ENCODE results near the gene UCP2.
A peak's percentile ranks its signal among the peaks of the same experiment; 100 is the strongest.

UCP2 gene

DNA sequence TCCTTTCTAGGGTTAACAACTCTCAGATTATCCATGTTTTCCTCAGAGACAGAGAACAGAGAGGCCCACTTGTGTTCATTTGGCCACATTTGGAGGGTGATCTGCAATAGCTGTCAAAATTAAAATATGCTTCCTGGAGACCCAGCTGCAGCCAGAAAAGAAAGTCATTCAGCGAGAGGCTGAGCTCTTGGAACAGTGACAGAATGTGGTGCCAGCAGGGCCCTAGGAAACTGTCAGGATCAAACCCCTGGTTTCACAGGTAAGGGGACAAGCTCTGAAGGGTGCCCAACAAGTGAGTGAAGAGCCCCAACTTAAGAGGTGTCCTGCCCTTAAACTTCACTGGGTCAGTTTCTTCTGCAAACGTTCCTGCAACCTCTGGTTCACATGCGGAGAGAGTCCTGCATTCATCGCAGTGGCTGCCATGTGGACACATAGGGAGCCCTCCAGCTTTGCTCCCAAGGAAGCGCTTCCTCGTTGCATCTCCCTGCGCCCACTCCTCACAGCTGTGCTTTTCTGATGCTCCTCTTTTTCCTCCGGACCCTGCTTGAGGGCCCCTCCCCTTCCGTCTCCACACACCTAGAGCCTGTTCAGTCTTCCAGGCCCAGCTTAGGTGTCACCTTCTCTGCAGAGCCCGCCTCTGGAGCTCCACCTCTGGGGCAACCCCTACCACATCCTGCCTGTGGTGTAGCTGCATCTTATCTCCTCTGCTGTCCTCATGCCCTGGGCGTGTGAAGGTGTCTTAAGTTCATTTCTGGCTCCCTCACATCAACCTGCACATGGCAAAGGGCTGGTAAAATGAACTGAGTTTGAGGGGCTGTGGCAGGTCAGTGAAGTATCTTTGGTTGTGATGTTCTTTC is 22.3 kb upstream of the UCP2 start:
- H3K36me3 Mint-ChIP-seq (ENCODE audit: low read depth): peaks cover 23% of the 10 kb centered on the region
- H3K9me3 Mint-ChIP-seq: no peaks in the 10 kb centered on the region
- peak overlapping the region; percentile 21 for H3K4me3 Mint-ChIP-seq
- peak overlapping the region; percentile 91 for H3K27ac Mint-ChIP-seq
- H3K4me1 Mint-ChIP-seq (ENCODE audit: low read depth): peaks cover 70% of the 10 kb centered on the region
- no peaks in the 10 kb centered on the region for H3K27me3 Mint-ChIP-seq
- peak; percentile 78 for DNase-seq

DNA sequence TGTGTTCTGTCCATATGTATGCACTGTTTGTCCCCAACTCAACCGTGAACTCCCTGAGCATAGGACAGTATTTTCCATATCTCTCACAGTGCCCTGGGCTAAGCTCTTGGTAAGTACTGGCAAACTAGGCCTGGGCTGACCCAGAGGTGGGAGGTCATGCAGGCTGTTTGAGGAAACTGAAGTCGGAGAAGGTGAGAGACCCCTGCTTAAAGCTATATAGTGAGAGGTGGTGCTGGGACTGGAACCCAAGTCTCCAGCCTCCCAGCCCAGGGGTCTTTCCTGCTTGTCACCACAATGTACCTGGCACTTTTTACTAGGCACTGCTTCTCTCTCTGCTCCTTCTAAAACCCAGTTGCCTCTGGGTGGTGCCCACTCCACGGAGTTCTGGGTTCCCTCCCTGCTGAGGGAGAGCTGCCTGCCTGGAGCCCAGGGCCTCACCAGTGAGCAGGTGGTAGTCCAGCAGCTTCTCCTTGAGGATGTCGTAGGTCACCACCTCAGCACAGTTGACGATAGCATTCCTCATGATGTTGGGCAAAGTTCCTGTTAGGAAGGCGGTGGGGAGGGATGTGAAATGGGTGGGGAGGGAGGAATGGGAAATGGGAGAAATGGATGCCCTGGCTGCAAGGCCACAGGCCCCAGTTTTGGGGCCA is 21.5 kb upstream of the UCP2 start:
- peaks cover 73% of the 10 kb centered on the region for H3K4me1 Mint-ChIP-seq (ENCODE audit: low read depth)
- no peak overlapping the region for H3K4me3 Mint-ChIP-seq
- DNase-seq: no peak
- peak overlapping the region; percentile 7 for H3K27ac Mint-ChIP-seq
- no peaks in the 10 kb centered on the region for H3K9me3 Mint-ChIP-seq
- H3K36me3 Mint-ChIP-seq (ENCODE audit: low read depth): peaks cover 26% of the 10 kb centered on the region
- no peaks in the 10 kb centered on the region for H3K27me3 Mint-ChIP-seq

GRCh38 chr11:74002832-74003231 is 20.2 kb upstream of the UCP2 start:
- Mint-ChIP-seq H3K27ac (no peak overlapping the region), H3K36me3 (ENCODE audit: low read depth) (peaks cover 26% of the 10 kb centered on the region), H3K4me1 (ENCODE audit: low read depth) (peaks cover 68% of the 10 kb centered on the region), H3K4me3 (no peak overlapping the region), H3K9me3 (no peaks in the 10 kb centered on the region), H3K27me3 (no peaks in the 10 kb centered on the region)
- no peak for DNase-seq

GRCh38 chr11:74001822-74002286 is 19.2 kb upstream of the UCP2 start:
- Mint-ChIP-seq H3K27ac (no peak overlapping the region), H3K4me3 (no peak overlapping the region), H3K9me3 (no peaks in the 10 kb centered on the region), H3K36me3 (ENCODE audit: low read depth) (peaks cover 26% of the 10 kb centered on the region), H3K27me3 (no peaks in the 10 kb centered on the region), H3K4me1 (ENCODE audit: low read depth) (peaks cover 71% of the 10 kb centered on the region)
- DNase-seq: no peak

DNA sequence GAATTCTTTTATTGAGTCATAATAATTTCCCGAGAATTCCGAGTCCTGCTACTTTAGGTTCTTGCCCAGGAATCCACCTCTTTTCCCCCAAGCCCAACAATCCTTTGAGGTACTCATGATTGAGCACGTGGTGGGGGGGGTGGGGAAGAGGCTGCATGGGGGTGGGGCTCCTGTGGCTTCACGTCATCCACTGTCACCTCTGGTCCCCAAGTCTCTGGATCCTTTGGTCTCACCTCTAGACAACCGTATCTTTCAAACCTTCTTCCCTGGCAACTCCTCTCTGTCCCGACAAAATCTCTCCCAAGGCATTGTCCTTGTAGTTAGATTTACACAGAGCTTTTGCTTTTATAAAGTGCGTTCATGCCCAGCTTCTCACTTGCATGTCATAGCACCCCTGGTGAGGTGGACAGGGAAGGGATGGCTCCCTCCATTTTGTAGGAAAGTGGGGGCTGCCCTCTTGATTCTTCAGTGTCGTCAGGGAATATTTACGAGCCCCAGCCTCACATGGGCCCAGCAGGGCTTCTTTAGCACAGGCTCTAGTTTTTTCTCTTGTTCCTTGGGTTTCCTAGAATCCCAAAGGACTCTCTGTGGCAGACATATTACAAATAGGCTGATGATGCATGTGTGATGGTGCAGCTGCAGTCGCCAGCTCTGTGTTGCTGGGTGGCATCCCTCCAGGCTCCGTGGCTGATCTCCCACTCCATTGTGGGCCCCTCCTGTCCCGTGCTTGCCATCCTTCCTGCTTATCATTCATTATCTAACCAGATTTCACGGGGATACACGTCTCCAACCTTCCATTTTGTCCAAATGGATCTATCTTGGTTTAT is 17.9 kb upstream of the UCP2 start:
- Mint-ChIP-seq H3K9me3 (no peaks in the 10 kb centered on the region), H3K27ac (peak overlapping the region; percentile 65), H3K27me3 (no peaks in the 10 kb centered on the region), H3K4me3 (no peak overlapping the region), H3K4me1 (ENCODE audit: low read depth) (peaks cover 71% of the 10 kb centered on the region), H3K36me3 (ENCODE audit: low read depth) (peaks cover 26% of the 10 kb centered on the region)
- DNase-seq: no peak

DNA sequence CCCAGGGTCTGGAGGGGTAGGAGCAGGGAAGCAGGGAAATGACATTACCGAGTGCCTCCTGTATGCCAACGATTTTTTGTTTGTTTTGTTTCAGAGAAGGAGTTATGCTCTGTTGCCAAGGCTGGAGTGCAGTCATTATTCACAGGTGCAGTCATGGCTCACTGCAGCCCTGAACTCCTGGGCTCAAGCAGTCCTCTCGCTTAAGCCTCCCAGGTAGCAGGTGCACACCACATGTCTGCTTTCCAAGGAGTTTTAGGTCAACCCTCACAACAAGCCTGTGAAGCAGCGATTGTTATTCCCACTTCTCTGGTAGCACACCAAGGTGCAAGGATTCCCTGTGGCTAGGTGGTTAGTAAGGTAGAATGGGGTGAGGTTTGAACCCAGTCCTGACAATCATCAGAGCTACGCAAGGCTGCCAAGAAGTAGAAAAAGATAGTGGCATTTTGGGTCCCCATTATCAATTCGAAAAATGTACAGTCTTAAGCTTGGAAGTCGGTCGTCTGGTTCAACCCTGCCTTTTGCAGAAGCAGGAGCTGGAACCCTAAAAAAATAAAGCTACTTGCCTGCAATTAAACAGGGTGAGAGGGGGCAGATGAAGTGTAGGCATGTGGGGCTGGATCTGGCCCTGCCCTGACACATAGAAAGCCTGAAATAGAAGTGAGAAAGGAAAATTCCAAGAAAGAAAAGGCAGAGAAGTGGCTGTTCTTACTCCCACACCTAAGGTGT is 17.1 kb upstream of the UCP2 start:
- peaks cover 71% of the 10 kb centered on the region for H3K4me1 Mint-ChIP-seq (ENCODE audit: low read depth)
- DNase-seq: no peak
- H3K36me3 Mint-ChIP-seq (ENCODE audit: low read depth): peaks cover 26% of the 10 kb centered on the region
- no peaks in the 10 kb centered on the region for H3K9me3 Mint-ChIP-seq
- H3K27ac Mint-ChIP-seq: peak overlapping the region; percentile 65
- no peak overlapping the region for H3K4me3 Mint-ChIP-seq
- no peaks in the 10 kb centered on the region for H3K27me3 Mint-ChIP-seq

- Mint-ChIP-seq H3K4me1 (ENCODE audit: low read depth) (peaks cover 71% of the 10 kb centered on the region), H3K27me3 (no peaks in the 10 kb centered on the region), H3K4me3 (no peak overlapping the region), H3K36me3 (ENCODE audit: low read depth) (peaks cover 26% of the 10 kb centered on the region), H3K27ac (peak overlapping the region; percentile 65), H3K9me3 (no peaks in the 10 kb centered on the region)
- DNase-seq: no peak
These were observed 16.4 kb upstream of the UCP2 start for GRCh38 chr11:73998846-73999575.

DNA sequence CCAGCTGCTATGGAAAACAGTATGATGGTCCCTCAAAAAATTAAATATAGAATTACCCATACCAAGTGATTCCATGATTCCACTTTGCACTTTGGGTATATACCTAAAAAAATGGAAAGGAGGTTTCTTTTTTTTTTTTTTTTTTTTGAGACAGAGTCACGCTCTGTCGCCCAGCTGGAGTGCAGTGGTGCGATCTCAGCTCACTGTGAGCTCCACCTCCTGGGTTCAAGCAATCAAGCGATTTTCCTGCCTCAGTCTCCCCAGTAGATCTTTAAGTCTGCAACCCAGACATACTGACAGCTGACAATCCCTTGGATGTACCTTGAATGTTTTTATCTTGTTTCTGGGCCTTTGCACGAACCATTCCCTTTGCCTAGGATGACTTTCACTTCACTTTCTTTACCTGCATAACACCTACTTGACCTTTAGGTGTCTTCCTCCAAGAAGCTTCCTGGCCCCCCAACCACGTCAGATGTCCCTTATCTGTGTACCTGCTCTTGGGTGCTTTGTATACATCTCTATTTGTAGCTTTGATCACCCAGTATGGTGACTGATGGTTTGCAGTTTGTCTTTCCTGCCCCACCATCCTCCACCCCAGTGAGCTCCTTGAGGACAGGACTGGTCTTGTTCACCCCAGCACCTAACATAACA is 14.6 kb upstream of the UCP2 start:
- Mint-ChIP-seq H3K27ac (peak overlapping the region; percentile 56), H3K36me3 (ENCODE audit: low read depth) (peaks cover 10% of the 10 kb centered on the region), H3K9me3 (no peaks in the 10 kb centered on the region), H3K4me1 (ENCODE audit: low read depth) (peaks cover 73% of the 10 kb centered on the region), H3K27me3 (no peaks in the 10 kb centered on the region), H3K4me3 (no peak overlapping the region)
- no peak for DNase-seq

- no peaks in the 10 kb centered on the region for H3K9me3 Mint-ChIP-seq
These were observed 13.6 kb upstream of the UCP2 start for GRCh38 chr11:73996161-73996747.

GRCh38 chr11:73995731-73996130 is 13.1 kb upstream of the UCP2 start:
- Mint-ChIP-seq H3K27me3 (no peaks in the 10 kb centered on the region), H3K27ac (peak overlapping the region; percentile 92), H3K4me3 (peak overlapping the region; percentile 59), H3K36me3 (ENCODE audit: low read depth) (peaks cover 3% of the 10 kb centered on the region), H3K4me1 (ENCODE audit: low read depth) (peaks cover 81% of the 10 kb centered on the region), H3K9me3 (no peaks in the 10 kb centered on the region)
- DNase-seq: no peak

More at GRCh38 chr11:73996161-73996747, 13.6 kb upstream of the UCP2 start:
- peaks cover 7% of the 10 kb centered on the region for H3K36me3 Mint-ChIP-seq (ENCODE audit: low read depth)
- H3K27ac Mint-ChIP-seq: peak overlapping the region; percentile 92
- H3K4me3 Mint-ChIP-seq: peak overlapping the region; percentile 59
- DNase-seq: no peak
- peaks cover 81% of the 10 kb centered on the region for H3K4me1 Mint-ChIP-seq (ENCODE audit: low read depth)
- H3K27me3 Mint-ChIP-seq: no peaks in the 10 kb centered on the region

DNA sequence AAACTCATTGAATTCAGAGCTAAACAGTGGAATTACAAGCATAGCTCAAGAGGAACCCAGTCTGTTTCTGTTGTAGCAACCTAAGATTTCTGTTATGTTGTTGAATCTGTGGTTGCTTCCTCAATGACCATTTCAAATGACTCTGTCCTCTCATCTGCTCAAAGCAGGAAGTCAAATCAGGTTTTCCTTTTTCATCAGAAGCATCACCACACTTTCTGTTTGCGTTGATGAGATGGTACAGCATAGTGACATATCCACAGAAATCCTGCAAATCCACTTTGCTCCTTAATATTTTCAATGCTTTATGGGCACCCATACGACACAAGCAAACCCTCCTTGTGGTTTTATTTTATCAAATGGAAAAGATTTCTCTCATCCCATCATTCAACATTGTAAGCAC is 12.6 kb upstream of the UCP2 start:
- no peak for DNase-seq
- Mint-ChIP-seq H3K4me1 (ENCODE audit: low read depth) (peaks cover 79% of the 10 kb centered on the region), H3K9me3 (no peaks in the 10 kb centered on the region), H3K4me3 (peak overlapping the region; percentile 59), H3K36me3 (ENCODE audit: low read depth) (peaks cover 3% of the 10 kb centered on the region), H3K27ac (peak overlapping the region; percentile 92), H3K27me3 (no peaks in the 10 kb centered on the region)

- H3K27ac Mint-ChIP-seq: peak overlapping the region; percentile 18
- H3K4me1 Mint-ChIP-seq (ENCODE audit: low read depth): peaks cover 49% of the 10 kb centered on the region
- H3K4me3 Mint-ChIP-seq: no peak overlapping the region
- no peaks in the 10 kb centered on the region for H3K36me3 Mint-ChIP-seq (ENCODE audit: low read depth)
- no peak for DNase-seq
- H3K9me3 Mint-ChIP-seq: no peaks in the 10 kb centered on the region
- H3K27me3 Mint-ChIP-seq: no peaks in the 10 kb centered on the region
These were observed 8.9 kb upstream of the UCP2 start for GRCh38 chr11:73991471-73992006.

- no peaks in the 10 kb centered on the region for H3K36me3 Mint-ChIP-seq (ENCODE audit: low read depth)
- peaks cover 45% of the 10 kb centered on the region for H3K4me1 Mint-ChIP-seq (ENCODE audit: low read depth)
- H3K4me3 Mint-ChIP-seq: no peak overlapping the region
- no peaks in the 10 kb centered on the region for H3K27me3 Mint-ChIP-seq
- no peak overlapping the region for H3K27ac Mint-ChIP-seq
- DNase-seq: no peak
- H3K9me3 Mint-ChIP-seq: no peaks in the 10 kb centered on the region
These were observed 8.1 kb upstream of the UCP2 start for GRCh38 chr11:73990730-73991129.
